Hepatocyte (in vitro differentiated cells): ENCODE measurements around the gene ANO4. TPM values are rescaled to one million over a fixed set of nuclear protein-coding genes. Genes with fewer than 3 reads are reported as not detected.

Source experiments
- DNase-seq: peaks from one replicate; pipeline ENCODE4 v3.0.0-alpha.2; 2016; ENCODE audit warnings: low spot score
- H2AFZ ChIP-seq: fragments of 200-600 bp; sonication (generic); 2 replicates; pipeline ENCODE4 v1.6.0; 2016; ENCODE audit warnings: antibody characterized with exemption, mild to moderate bottlenecking
- H3K27ac ChIP-seq: fragments of 200-600 bp; sonication (generic); 2 replicates; pipeline ENCODE4 v1.5.1; 2016; ENCODE audit warnings: mild to moderate bottlenecking
- H3K27me3 ChIP-seq: fragments of 200-600 bp; sonication (generic); 2 replicates; pipeline ENCODE4 v1.6.1; 2016
- H3K36me3 ChIP-seq: fragments of 200-600 bp; sonication (generic); replicated peaks from 2 replicates; pipeline ENCODE4 v1.5.1; 2016; ENCODE audit warnings: low read depth; ENCODE audit not compliant: insufficient read depth
- H3K4me1 ChIP-seq: fragments of 200-600 bp; sonication (generic); 2 replicates; pipeline ENCODE4 v1.5.1; 2016; ENCODE audit warnings: mild to moderate bottlenecking, moderate library complexity; ENCODE audit not compliant: insufficient read depth
- H3K4me2 ChIP-seq: fragments of 200-600 bp; sonication (generic); 2 replicates; pipeline ENCODE4 v1.6.0; 2016
- H3K4me3 ChIP-seq: fragments of 200-600 bp; sonication (generic); 2 replicates; pipeline ENCODE4 v1.5.1; 2016; ENCODE audit warnings: mild to moderate bottlenecking
- H3K79me2 ChIP-seq: fragments of 200-600 bp; sonication (generic); 2 replicates; pipeline ENCODE4 v1.6.0; 2017; ENCODE audit warnings: mild to moderate bottlenecking
- H3K9me2 ChIP-seq: fragments of 200-600 bp; sonication (generic); replicated peaks from 2 replicates; pipeline ENCODE4 v1.6.0; 2017; ENCODE audit warnings: mild to moderate bottlenecking; ENCODE audit not compliant: insufficient read depth
- H3K9me3 ChIP-seq: fragments of 200-600 bp; sonication (generic); 2 replicates; pipeline ENCODE4 v1.5.1; 2016; ENCODE audit warnings: low read depth, mild to moderate bottlenecking
- H4K20me1 ChIP-seq: fragments of 200-600 bp; sonication (generic); 2 replicates; pipeline ENCODE4 v1.6.0; 2016; ENCODE audit warnings: mild to moderate bottlenecking; ENCODE audit not compliant: insufficient read depth, poor library complexity, severe bottlenecking
- EZH2 ChIP-seq: fragments of 200-600 bp; sonication (generic); IDR thresholded peaks from 2 replicates; pipeline ENCODE4 v1.6.1; 2016; ENCODE audit warnings: antibody characterized with exemption, mild to moderate bottlenecking, borderline replicate concordance
- EZH2phosphoT487 ChIP-seq: fragments of 200-600 bp; sonication (generic); IDR thresholded peaks from one replicate; pipeline ENCODE4 v1.6.1; 2018; ENCODE audit warnings: antibody characterized with exemption, mild to moderate bottlenecking, low read depth, moderate library complexity; ENCODE audit not compliant: unreplicated experiment, severe bottlenecking
- WGBS: methylation state at CpG from one replicate; pipeline ENCODE4 v1.1.6; 2016; ENCODE audit warnings: low lambda C conversion rate; ENCODE audit errors: missing lambda C conversion rate; 5-methylcytosine and 5-hydroxymethylcytosine counted together
- polyA plus RNA-seq: library from polyadenylated mRNA; unstranded; fragments of >200 nt; fragmentation: Nextera tagmentation; extraction: Ambion mirVana; gene quantifications from 2 replicates; pipeline ENCODE4 v1.2.1, GENCODE V29; 2016
- total RNA-seq: library from RNA; depleted of rRNA; stranded (reverse); fragments of >200 nt; gene quantifications from 2 replicates; pipeline ENCODE4 v1.2.3, GENCODE V29; 2014
- TF ChIP-seq, protein P1 (sequence below): fragments of 200-600 bp; sonication (generic); IDR thresholded peaks from 2 replicates; pipeline ENCODE4 v1.5.1; 2016; ENCODE audit warnings: antibody characterized with exemption, mild to moderate bottlenecking; ENCODE audit not compliant: poor library complexity

ANO4 gene
- total and polyA plus RNA-seq, 2 experiments from 2014 or later: 1.6 to 2.3 TPM

DNA sequence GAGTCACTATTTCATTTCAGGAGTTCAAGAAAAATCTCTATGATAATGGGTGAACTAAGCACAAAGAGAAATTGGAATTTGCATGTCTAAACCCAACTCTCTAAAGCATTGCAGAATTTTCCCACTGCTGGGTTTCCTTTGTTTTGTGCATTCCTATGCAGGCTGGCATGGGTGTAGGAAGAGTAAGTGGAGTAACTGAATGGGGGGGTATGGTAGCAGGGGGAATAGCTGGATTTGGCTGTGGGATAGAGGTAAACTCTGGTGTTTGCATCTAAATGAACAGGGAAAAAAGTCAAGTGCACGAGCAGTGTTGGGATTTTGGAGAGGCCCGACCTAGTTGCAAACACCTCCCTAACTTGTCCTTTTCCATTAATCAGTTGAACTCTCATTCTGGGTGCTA, 159.1 kb downstream of the ANO4 start:
- Histone ChIP-seq H3K4me1 (peaks cover 19% of the 10 kb centered on the region), H3K27ac (no peak overlapping the region), H4K20me1 (no peaks in the 10 kb centered on the region), H3K27me3 (no peaks in the 10 kb centered on the region), H3K4me2 (no peak overlapping the region), H2AFZ (no peak overlapping the region), H3K36me3 (no peaks in the 10 kb centered on the region), H3K4me3 (no peak overlapping the region), H3K79me2 (no peaks in the 10 kb centered on the region), H3K9me2 (no peaks in the 10 kb centered on the region), H3K9me3 (no peaks in the 10 kb centered on the region)
- 76% methylated on average over 2 of the region's 2 CpGs for WGBS
- DNase-seq: no peak
- TF ChIP-seq EZH2 (no peak), EZH2phosphoT487 (no peak)

DNA sequence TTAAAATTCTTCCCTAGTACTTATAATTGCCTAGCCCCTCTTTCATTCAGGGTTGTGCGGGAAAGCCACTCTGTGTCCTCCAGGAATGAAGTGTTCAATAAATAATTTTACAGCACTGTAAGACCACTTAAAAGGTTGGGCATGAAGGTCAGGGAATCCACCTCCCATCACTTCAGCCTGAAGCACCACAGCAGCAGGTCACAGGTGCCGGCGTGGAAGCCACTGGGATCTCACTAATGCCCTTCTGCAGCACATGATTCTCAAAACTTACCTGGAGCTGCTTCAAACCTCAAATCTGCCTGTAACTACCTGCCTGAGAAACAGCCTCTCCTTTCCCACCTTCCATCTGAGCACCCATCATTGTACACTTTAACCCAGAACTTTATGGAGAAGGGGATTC, 159.5 kb downstream of the ANO4 start:
- Histone ChIP-seq H3K4me3 (no peak overlapping the region), H3K4me2 (no peak overlapping the region), H2AFZ (no peak overlapping the region), H3K27ac (no peak overlapping the region), H3K9me3 (no peaks in the 10 kb centered on the region), H3K79me2 (no peaks in the 10 kb centered on the region), H4K20me1 (no peaks in the 10 kb centered on the region), H3K27me3 (no peaks in the 10 kb centered on the region), H3K9me2 (no peaks in the 10 kb centered on the region), H3K4me1 (peaks cover 19% of the 10 kb centered on the region), H3K36me3 (no peaks in the 10 kb centered on the region)
- DNase-seq: no peak
- whole genome bisulfite sequencing: 92% methylated on average over 3 of the region's 3 CpGs
- TF ChIP-seq EZH2 (no peak), EZH2phosphoT487 (no peak)
- TF ChIP-seq, protein P1, sequence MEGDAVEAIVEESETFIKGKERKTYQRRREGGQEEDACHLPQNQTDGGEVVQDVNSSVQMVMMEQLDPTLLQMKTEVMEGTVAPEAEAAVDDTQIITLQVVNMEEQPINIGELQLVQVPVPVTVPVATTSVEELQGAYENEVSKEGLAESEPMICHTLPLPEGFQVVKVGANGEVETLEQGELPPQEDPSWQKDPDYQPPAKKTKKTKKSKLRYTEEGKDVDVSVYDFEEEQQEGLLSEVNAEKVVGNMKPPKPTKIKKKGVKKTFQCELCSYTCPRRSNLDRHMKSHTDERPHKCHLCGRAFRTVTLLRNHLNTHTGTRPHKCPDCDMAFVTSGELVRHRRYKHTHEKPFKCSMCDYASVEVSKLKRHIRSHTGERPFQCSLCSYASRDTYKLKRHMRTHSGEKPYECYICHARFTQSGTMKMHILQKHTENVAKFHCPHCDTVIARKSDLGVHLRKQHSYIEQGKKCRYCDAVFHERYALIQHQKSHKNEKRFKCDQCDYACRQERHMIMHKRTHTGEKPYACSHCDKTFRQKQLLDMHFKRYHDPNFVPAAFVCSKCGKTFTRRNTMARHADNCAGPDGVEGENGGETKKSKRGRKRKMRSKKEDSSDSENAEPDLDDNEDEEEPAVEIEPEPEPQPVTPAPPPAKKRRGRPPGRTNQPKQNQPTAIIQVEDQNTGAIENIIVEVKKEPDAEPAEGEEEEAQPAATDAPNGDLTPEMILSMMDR: no peak

DNA sequence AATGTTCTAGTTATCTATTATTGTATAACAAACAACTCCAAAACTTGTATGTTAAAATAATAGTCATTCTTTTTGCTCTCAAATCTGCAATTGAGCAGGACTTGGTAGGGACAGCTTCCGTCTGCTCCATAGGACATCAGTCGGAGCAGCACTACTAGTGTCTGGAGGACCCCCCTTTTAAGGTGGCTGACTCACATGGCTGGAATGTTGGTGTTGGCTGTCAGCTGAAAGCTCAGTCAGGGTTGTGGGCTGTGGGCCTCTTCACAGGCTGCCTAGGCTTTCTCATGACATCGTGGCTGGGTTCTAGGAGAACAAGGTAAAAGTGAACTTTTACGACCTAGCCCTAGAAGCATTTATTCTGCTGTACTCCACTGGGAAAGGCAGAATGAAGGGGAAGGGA, 160.6 kb downstream of the ANO4 start:
- Histone ChIP-seq H3K9me2 (no peaks in the 10 kb centered on the region), H3K4me2 (no peak overlapping the region), H3K27me3 (no peaks in the 10 kb centered on the region), H3K36me3 (no peaks in the 10 kb centered on the region), H3K27ac (peak overlapping the region; percentile 29), H2AFZ (no peak overlapping the region), H3K9me3 (no peaks in the 10 kb centered on the region), H3K4me1 (peaks cover 23% of the 10 kb centered on the region), H4K20me1 (no peaks in the 10 kb centered on the region), H3K4me3 (no peak overlapping the region), H3K79me2 (no peaks in the 10 kb centered on the region)
- TF ChIP-seq EZH2: no peak
- TF ChIP-seq, protein P1: no peak
- TF ChIP-seq EZH2phosphoT487: no peak
- DNase-seq: peak; percentile 44
- WGBS: 32% methylated on average over 4 of the region's 4 CpGs

DNA sequence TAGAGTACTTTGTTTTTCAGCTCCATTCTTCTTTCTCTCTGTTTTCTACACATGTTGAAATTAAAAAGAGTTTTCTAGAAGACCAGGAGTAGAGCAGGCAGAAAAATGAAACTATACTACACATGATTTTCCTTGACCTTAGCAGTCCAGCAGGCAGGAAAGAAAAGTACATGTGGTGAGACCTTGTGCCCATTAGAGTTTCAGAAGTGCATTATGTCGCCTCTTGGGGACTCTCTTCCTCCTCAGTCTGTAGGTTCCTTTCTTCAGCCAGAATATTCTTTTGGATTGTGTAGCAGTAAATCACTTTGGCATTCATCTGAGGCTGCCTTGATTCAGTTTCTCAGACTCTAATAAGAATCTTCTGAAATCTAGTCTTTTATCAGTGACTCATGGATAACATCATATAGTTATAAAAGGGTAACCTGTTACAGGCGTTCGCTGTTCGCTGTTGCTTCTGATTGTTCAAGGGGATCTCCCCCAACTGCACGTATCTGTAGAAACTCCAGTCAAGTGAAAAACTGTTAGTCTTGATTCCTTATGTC, 161.8 kb downstream of the ANO4 start:
- Histone ChIP-seq H2AFZ (no peak overlapping the region), H3K27ac (peak overlapping the region; percentile 48), H3K9me3 (no peaks in the 10 kb centered on the region), H3K79me2 (no peaks in the 10 kb centered on the region), H3K27me3 (no peaks in the 10 kb centered on the region), H3K4me3 (no peak overlapping the region), H4K20me1 (no peaks in the 10 kb centered on the region), H3K36me3 (no peaks in the 10 kb centered on the region), H3K9me2 (no peaks in the 10 kb centered on the region), H3K4me1 (peaks cover 23% of the 10 kb centered on the region), H3K4me2 (no peak overlapping the region)
- WGBS: 70% methylated on average over 5 of the region's 5 CpGs
- peak; percentile 16 for DNase-seq
- no peak for TF ChIP-seq EZH2phosphoT487
- TF ChIP-seq, protein P1: no peak
- TF ChIP-seq EZH2: no peak
